HepG2 (cell line): ENCODE measurements around the gene ZMYND12. TPM values are rescaled to one million over a fixed set of nuclear protein-coding genes. Genes with fewer than 3 reads are reported as not detected.

Source experiments
- HMGXB3 ChIP-seq: sonication (generic); formaldehyde crosslinking; IDR thresholded peaks from 2 replicates; pipeline ENCODE4 v1.4.0; 2020; ENCODE audit warnings: missing genetic modification reagents, borderline replicate concordance
- HNF1B ChIP-seq: sonication (generic); formaldehyde crosslinking; IDR thresholded peaks from 2 replicates; pipeline ENCODE4 v1.5.1; 2020; ENCODE audit warnings: mild to moderate bottlenecking, moderate library complexity, missing genetic modification reagents
- HNF4A ChIP-seq: sonication (generic); formaldehyde crosslinking; IDR thresholded peaks from 2 replicates; pipeline ENCODE4 v1.4.0; 2020; ENCODE audit warnings: missing genetic modification reagents
- HOMEZ ChIP-seq: IDR thresholded peaks from 2 replicates; pipeline ENCODE4 v1.6.1; 2016; ENCODE audit warnings: low read depth
- LCORL ChIP-seq, 2 experiments: fragments of 450-650 bp in 1 of 2; sonication (generic) in 1 of 2; formaldehyde crosslinking in 1 of 2; IDR thresholded peaks; 2 replicates each; pipeline versions ENCODE4 v1.5.0 to v1.6.1; 2017 to 2020; ENCODE audit warnings: antibody characterized with exemption in 1 of 2, missing genetic modification reagents in 1 of 2
- NCOR1 ChIP-seq: fragments of 200-600 bp; sonication (generic); IDR thresholded peaks from 2 replicates; pipeline ENCODE4 v1.7.0; 2017; ENCODE audit warnings: antibody characterized with exemption, low read length, borderline replicate concordance
- SOX5 ChIP-seq: IDR thresholded peaks from 2 replicates; pipeline ENCODE4 v1.6.1; 2016; ENCODE audit warnings: borderline replicate concordance
- TEAD3 ChIP-seq: optimal IDR thresholded peaks from 2 replicates; pipeline ENCODE3; 2016; ENCODE audit warnings: borderline replicate concordance
- THAP11 ChIP-seq: IDR thresholded peaks from 2 replicates; pipeline ENCODE4 v1.6.1; 2016; ENCODE audit warnings: missing biosample characterization, missing genetic modification reagents
- ZNF263 ChIP-seq: sonication (generic); formaldehyde crosslinking; IDR thresholded peaks from 2 replicates; pipeline ENCODE4 v1.4.0; 2020; ENCODE audit warnings: missing genetic modification reagents
- ZNF784 ChIP-seq: sonication (generic); formaldehyde crosslinking; IDR thresholded peaks from 2 replicates; pipeline ENCODE4 v1.5.1; 2020; ENCODE audit warnings: missing genetic modification reagents, mild to moderate bottlenecking, borderline replicate concordance
- polyA plus RNA-seq, 8 experiments: library from polyadenylated mRNA; depleted of rRNA in 3 of 8; stranded (reverse) in 7 of 8; unstranded in 1 of 8; fragments of >200 nt; fragmentation: Illumina TruSeq in 4 of 8; extraction: Trizol in 4 of 8; gene quantifications; 2 replicates each; pipeline versions ENCODE4 v1.2.1 to v1.2.3, GENCODE V29; 2011 to 2016; ENCODE audit warnings: low read depth in 4 of 8, missing spikeins in 1 of 8, mixed read lengths in 1 of 8; ENCODE audit not compliant: insufficient read depth in 1 of 8
- total RNA-seq, 5 experiments: library from RNA; depleted of rRNA; stranded (reverse); fragments of >200 nt; fragmentation: Illumina TruSeq; extraction: Trizol; gene quantifications; 2 replicates each; pipeline ENCODE4 v1.2.3, GENCODE V29; 2016; ENCODE audit warnings: low read depth in 1 of 5
- TF ChIP-seq, protein P1 (sequence below): sonication (generic); formaldehyde crosslinking; IDR thresholded peaks from 2 replicates; pipeline ENCODE4 v1.5.0; 2020; ENCODE audit warnings: mild to moderate bottlenecking, missing genetic modification reagents, borderline replicate concordance
- TF ChIP-seq, protein P2 (sequence below): sonication (generic); formaldehyde crosslinking; IDR thresholded peaks from 2 replicates; pipeline ENCODE4 v1.5.0; 2020; ENCODE audit warnings: missing genetic modification reagents
- TF ChIP-seq, protein P3 (sequence below): sonication (generic); formaldehyde crosslinking; IDR thresholded peaks from 2 replicates; pipeline ENCODE4 v1.5.0; 2020; ENCODE audit warnings: missing genetic modification reagents

The ZMYND12 gene
- total and polyA plus RNA-seq, 2 of the 13 experiments (the other 11 are each of a cell fraction or from before 2014, with no cell fraction given): 0.13 to 0.71 TPM

GRCh38 chr1:42466030-42466429, 10.2 kb upstream of the ZMYND12 start (continued):
- TF ChIP-seq, protein P1, sequence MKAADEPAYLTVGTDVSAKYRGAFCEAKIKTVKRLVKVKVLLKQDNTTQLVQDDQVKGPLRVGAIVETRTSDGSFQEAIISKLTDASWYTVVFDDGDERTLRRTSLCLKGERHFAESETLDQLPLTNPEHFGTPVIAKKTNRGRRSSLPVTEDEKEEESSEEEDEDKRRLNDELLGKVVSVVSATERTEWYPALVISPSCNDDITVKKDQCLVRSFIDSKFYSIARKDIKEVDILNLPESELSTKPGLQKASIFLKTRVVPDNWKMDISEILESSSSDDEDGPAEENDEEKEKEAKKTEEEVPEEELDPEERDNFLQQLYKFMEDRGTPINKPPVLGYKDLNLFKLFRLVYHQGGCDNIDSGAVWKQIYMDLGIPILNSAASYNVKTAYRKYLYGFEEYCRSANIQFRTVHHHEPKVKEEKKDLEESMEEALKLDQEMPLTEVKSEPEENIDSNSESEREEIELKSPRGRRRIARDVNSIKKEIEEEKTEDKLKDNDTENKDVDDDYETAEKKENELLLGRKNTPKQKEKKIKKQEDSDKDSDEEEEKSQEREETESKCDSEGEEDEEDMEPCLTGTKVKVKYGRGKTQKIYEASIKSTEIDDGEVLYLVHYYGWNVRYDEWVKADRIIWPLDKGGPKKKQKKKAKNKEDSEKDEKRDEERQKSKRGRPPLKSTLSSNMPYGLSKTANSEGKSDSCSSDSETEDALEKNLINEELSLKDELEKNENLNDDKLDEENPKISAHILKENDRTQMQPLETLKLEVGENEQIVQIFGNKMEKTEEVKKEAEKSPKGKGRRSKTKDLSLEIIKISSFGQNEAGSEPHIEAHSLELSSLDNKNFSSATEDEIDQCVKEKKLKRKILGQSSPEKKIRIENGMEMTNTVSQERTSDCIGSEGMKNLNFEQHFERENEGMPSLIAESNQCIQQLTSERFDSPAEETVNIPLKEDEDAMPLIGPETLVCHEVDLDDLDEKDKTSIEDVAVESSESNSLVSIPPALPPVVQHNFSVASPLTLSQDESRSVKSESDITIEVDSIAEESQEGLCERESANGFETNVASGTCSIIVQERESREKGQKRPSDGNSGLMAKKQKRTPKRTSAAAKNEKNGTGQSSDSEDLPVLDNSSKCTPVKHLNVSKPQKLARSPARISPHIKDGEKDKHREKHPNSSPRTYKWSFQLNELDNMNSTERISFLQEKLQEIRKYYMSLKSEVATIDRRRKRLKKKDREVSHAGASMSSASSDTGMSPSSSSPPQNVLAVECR (CRISPR knock-in tag): peak; percentile 24; the same call in 1 of the 2 replicates
- TF ChIP-seq, protein P2, sequence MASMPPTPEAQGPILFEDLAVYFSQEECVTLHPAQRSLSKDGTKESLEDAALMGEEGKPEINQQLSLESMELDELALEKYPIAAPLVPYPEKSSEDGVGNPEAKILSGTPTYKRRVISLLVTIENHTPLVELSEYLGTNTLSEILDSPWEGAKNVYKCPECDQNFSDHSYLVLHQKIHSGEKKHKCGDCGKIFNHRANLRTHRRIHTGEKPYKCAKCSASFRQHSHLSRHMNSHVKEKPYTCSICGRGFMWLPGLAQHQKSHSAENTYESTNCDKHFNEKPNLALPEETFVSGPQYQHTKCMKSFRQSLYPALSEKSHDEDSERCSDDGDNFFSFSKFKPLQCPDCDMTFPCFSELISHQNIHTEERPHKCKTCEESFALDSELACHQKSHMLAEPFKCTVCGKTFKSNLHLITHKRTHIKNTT (CRISPR knock-in tag): no peak
- TF ChIP-seq TEAD3 (CRISPR knock-in tag) (peak; percentile 47), SOX5 (CRISPR knock-in tag) (0 out of 2 replicates have a peak, but pooled peaks have one; percentile 13), HNF1B (CRISPR knock-in tag) (no peak), HNF4A (CRISPR knock-in tag) (peak; percentile 88), HMGXB3 (CRISPR knock-in tag) (no peak), HOMEZ (CRISPR knock-in tag) (0 out of 2 replicates have a peak, but pooled peaks have one; percentile 14), LCORL (IDR thresholded peaks at IDR 0.05) (no peak), LCORL (CRISPR knock-in tag; IDR thresholded peaks at IDR 0.05) (0 out of 2 replicates have a peak, but pooled peaks have one; percentile 33), THAP11 (CRISPR knock-in tag) (peak; percentile 24; the same call in 1 of the 2 replicates), ZNF784 (no peak), NCOR1 (peak; percentile 67; the same call in 1 of the 2 replicates), ZNF263 (no peak)
- TF ChIP-seq, protein P3, sequence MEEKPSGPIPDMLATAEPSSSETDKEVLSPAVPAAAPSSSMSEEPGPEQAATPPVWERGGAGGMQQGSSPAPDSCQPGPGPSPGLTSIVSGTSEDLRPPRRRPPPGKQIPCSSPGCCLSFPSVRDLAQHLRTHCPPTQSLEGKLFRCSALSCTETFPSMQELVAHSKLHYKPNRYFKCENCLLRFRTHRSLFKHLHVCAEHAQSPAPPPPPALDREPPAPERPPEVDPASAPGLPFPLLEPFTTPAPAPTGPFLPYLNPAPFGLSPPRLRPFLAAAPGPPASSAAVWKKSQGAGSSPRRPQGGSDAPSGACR (CRISPR knock-in tag): no peak
